Measurements from ENCODE around the gene PRR36. TPM values are rescaled to one million over a fixed set of nuclear protein-coding genes. Genes with fewer than 3 reads are reported as not detected.

Gene PRR36
- total and polyA plus RNA-seq, 10 of the 15 experiments (the other 5 are each of a cell fraction or from before 2014, with no cell fraction given) = 0.04 TPM; not detected in 9

GRCh38 chr19:7904074-7905020 is 30.2 kb upstream of the PRR36 start (continued):
- TF ChIP-seq BCL3 (IDR thresholded peaks at IDR 0.05; ENCODE audit: borderline replicate concordance, insufficient read depth, low read depth, low read length, poor library complexity, severe bottlenecking) = no peak
- TF ChIP-seq ZBTB11 (CRISPR knock-in tag; IDR thresholded peaks at IDR 0.05) = no peak
- TF ChIP-seq RELB (IDR thresholded peaks at IDR 0.05; ENCODE audit: low read depth) = peak; percentile 47; the same call in 1 of the 2 replicates
- TF ChIP-seq EED (IDR thresholded peaks at IDR 0.05; ENCODE audit: low read depth) = no peak
- TF ChIP-seq RBBP5 (conservative IDR thresholded peaks at IDR 0.05) = no peak
- no peak for TF ChIP-seq POU2F2 (IDR thresholded peaks at IDR 0.05; ENCODE audit: borderline replicate concordance, low read depth, low read length)
- TF ChIP-seq MXI1 (IDR thresholded peaks at IDR 0.05; ENCODE audit: low read depth, low read length) = peak; percentile 28; the same call in 1 of the 2 replicates
- peak; percentile 24; the same call in 1 of the 2 replicates for TF ChIP-seq MTA2 (IDR thresholded peaks at IDR 0.05; ENCODE audit: low read depth)
- TF ChIP-seq BHLHE40 (IDR thresholded peaks at IDR 0.05; ENCODE audit: borderline replicate concordance in 1 of 2, low read depth in 2 of 2, low read length in 1 of 2) = peak in 1 of 2 experiments; percentile 77; a peak in 2 of 4 replicates
- TF ChIP-seq BACH1 (IDR thresholded peaks at IDR 0.05; ENCODE audit: borderline replicate concordance) = peak; percentile 66; the same call in 1 of the 2 replicates
- TF ChIP-seq EGR1 (IDR thresholded peaks at IDR 0.05; ENCODE audit: borderline replicate concordance in 1 of 2, low read depth in 2 of 2, low read length in 2 of 2) = peak in 1 of 2 experiments; percentile 65; a peak in 2 of 3 replicates
- TF ChIP-seq NR2F1 (conservative IDR thresholded peaks at IDR 0.05) = peak; percentile 96
- TF ChIP-seq NBN (IDR thresholded peaks at IDR 0.05) = no peak
- TF ChIP-seq SREBF2 (IDR thresholded peaks at IDR 0.05; ENCODE audit: low read length) = no peak
- no peak for TF ChIP-seq HDAC6 (IDR thresholded peaks at IDR 0.05; ENCODE audit: unreplicated experiment)
- TF ChIP-seq RAD51 (IDR thresholded peaks at IDR 0.05) = no peak
- TF ChIP-seq LARP7 (IDR thresholded peaks at IDR 0.05) = peak; percentile 52; the same call in 1 of the 2 replicates
- TF ChIP-seq E2F8 (IDR thresholded peaks at IDR 0.05; ENCODE audit: low read depth, partially characterized antibody) = no peak
- TF ChIP-seq CHD2 (IDR thresholded peaks at IDR 0.05; ENCODE audit: borderline replicate concordance, low read depth, low read length) = 0 out of 2 replicates have a peak, but pooled peaks have one; percentile 13
- TF ChIP-seq GATAD2B (conservative IDR thresholded peaks at IDR 0.05; ENCODE audit: low read depth) = peak; percentile 60; the same call in 1 of the 2 replicates
